HG03354 (cell line): ENCODE data around the gene MS4A1.
"Not testable (repeated sequence)": the region's sequence is repeated elsewhere in the genome, so short reads cannot be mapped to it uniquely, and the experiment has no call there.

Experiments used
- ATAC-seq: cut with Tn5 transposase; IDR thresholded peaks from one replicate; pipeline ENCODE4 v1.9.1; 2021; ENCODE audit warnings: mild to moderate bottlenecking; ENCODE audit not compliant: unreplicated experiment, poor library complexity, severe bottlenecking

Gene MS4A1

DNA sequence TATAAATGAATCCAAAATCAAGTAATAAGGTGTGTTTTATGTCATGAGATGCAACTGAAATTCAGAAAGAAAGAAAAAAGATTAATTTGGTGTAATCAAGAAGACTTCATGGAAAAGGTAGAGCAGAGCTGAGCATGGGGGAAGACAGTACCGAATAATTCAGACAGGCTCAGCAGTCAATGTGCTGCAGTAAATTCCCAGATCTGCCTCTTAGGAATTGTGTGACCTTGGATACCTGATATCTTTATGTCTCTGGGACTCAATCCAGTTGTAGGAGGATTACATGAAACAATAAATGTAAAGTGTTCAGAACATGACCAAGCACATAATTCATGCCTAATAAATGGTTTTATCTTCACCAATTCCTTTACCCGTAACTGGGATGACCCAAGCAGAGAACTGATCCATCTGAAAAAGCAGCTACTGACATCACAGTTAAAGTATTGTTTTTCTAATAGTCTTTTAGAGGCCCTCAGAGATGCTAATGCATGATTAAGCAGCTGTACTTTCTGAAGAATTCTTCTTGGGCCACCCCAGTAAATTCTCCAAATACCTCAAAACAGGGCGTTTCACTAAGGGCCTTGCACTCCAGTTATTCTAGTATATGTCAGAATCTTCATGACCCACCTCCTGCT is 44.7 kb downstream of the MS4A1 start:
- no peak for ATAC-seq

DNA sequence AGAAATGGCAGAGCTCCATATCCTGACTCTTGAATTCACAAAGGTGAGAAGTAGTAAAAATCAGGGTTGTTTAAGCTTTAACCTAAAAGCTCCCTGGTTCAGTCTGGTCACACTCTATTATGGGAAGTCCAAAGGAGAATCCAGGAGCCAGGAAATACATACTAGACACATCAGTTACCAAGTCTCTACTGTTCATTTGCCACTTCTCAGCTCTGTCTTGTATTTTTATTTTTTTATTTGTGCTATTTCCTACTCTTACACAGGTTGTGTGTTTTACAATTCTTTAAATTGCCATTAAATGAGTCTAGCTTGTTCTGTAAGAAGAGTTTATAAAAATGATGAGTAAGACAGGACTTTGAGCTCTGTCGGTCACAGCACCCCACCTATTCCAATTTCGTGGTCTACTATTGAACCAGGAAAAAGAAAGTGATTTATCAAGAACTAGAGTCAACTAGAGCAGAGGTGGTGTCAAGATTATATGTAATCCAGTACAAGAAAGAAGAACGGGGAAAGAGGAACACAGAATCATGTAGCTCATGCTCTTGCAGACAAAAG is 46.7 kb downstream of the MS4A1 start:
- ATAC-seq = no peak

DNA sequence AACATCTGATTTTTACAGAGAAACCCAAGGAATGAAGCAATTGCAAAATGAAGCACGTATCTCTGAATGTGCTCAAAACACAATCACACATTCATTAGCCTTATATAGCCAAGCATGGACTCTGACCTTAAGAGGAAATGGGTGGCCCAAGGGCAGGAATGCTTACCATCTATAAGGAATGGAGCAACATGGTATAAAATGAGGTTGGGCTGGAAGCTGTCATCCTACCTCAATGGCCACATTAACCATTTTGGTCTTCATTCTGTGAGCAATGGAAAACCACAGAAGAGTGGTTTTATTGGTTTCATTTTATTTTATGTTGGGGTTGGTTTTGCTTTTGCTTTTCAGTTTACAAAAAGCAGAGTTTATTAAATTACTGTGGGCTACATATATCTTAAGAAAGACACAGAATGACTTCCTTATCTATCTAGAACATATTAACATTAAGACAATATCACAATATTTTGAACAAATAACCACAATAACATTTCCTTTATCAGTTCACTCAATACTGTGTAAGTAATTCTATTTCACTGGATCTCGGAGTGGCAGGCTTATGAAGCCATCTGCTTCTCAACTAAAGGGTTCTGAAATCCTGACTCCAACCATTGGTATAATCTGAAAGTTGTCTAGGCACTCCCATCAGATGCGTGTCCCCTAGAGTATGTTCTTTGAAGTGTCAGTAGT is 48.7 kb downstream of the MS4A1 start:
- ATAC-seq = no peak

DNA sequence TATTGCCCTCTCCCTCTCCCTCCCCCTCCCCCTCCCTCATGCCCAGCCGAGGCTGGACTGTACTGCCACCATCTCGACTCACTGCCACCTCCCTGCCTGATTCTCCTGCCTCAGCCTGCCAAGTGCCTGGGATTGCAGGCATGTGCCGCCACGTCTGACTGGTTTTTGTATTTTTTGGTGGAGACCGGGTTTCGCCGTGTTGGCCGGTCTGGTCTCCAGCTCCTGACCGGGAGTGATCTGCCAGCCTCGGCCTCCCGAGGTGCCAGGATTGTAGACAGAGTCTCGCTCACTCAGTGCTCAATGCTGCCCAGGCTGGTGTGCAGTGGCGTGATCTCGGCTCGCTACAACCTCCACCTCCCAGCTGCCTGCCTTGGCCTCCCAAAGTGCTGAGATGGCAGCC is 54.0 kb downstream of the MS4A1 start:
- ATAC-seq = not testable (repeated sequence)

DNA sequence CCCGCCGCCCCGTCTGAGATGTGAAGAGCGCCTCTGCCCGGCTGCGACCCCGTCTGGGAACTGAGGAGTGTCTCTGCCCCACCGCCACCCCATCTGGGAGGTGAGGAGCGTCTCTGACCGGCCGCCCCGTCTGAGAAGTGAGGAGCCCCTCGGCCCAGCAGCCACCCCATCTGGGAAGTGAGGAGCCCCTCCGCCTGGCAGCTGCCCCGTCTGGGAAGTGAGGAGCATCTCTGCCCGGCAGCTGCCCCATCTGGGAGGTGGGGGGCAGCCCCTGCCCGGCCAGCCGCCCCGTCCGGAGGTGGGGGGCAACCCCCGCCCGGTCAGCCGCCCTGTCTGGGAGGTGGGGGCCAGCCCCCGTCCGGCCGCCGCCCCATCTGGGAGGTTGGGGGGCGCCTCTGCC is 54.6 kb downstream of the MS4A1 start:
- ATAC-seq = not testable (repeated sequence)

DNA sequence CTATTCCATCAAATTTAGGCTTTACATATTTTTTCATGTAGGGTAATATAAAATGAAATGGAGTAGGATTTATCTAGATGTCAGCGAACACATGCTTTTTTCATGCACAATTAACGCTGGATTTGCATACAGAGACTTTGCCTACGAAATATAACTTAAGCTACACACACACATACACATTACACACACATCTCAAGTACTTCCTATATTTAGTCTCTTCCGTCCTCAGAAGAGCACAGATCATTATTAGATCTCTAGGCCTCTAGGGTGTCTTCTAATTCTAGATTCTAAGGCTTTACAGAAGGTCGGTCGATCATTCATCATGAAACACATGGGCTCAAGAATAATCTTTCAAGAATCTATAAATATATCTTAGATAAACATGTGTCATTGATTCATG is 55.7 kb downstream of the MS4A1 start:
- no peak for ATAC-seq

DNA sequence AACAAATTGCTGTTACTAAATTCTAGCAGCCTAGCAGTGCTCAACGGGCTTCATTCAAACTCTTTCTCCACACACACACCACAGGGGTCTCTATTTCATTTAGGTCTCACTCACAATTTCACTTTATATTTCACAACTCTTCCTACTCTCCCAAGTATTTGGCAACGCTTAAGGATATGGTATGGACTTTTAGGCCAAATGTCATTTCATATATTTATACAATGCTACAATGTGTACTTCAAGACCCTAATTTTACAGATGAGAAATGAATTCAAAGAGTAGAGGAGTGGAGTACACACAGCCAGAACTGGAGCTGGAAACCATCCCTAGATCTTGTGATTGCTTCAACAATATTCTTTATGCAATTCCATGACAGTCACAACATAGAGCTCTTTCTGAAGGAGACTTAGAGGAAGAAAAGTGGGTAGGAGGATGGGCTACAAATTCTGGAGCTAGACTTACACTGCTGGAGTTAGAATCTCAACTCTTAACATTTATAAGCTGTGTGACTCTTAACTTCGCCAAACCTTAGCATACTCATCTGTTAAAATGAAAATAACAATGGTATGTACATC is 57.1 kb downstream of the MS4A1 start:
- no peak for ATAC-seq

DNA sequence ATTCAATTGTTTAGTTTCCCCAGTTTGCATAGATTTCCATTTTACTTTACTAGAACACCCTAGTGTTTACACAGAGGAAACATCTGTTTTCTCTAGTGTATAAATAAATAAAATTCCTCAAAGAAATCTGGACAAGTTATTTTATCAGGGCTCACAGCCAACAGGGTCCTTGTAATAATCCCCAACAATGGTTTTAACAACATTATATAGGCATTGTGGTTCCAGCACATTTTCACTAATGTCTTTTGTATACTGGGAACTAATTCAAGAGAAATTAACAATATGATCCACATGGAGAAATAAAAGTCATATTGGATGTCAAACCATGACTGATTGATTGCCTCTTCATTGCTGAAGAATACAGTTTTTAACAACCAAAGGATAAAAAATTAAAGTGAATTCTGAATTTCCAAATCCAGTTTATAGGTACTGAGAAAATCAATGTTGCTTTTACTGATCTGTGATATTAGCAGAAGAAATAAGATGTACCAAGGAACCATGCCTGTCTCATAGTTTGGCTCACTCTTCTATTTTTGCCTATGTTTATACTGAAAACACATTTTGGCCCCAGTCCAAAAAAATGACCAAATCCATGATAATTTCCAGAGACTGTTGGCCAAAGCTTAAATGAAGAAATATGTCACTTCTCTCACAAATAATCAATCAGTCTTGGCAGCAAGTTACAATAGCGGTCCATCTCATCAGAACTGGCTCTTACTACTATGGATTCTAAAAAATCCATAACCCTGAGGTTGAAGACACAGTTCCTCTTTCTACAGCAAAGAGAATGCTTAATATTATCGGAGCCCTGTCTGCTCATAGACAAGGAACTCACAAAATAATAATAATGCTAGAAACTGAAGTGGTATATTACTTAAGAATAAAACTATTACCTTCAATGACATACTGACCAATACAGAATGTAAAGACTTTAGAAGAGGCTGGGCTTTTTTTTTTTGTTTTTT is 58.1 kb downstream of the MS4A1 start:
- no peak for ATAC-seq

DNA sequence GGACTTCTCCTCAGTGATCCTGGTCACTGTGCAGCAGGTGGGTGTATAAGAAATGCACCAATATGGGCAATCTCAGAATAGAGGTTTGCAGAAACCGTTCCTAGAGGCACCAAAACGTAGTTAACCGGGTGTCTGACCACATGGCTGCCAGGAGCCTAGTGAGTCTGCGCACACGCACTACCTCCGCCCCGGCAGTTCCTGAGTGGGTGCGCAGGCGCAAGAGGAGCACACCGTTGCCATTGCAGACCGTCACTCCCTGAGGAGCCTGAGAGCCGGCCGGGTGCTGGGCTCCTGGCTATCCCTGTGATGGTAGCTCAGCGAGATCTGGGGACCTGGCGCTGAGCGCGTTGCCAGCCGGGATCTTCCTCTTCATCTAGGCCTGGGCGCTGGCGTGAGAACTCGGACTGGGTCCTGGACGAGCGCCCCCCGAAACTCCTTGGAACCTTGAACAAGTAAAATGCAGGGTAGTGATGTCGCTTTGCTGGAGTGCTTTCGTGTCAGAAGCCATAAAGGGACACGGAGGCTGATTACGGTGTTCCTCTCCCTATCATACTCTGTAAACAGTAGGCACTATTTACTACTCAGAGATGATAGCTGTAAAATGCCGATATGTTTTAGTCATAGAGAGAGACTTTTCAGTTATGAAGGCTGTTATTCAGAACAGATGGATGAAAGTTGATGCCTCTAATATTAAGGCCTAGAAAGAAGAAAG is 59.7 kb downstream of the MS4A1 start, which contains the start of gene MS4A13:
TSS of gene MS4A13 (plus strand) at position 249 of the 712 bp plus-strand sequence. CDS start 2,692 bp downstream, outside the sequence.
- ATAC-seq = no peak
